HG02981 (cell line): Measurements from ENCODE around the gene RELA.
"Not testable (repeated sequence)": the region's sequence is repeated elsewhere in the genome, so short reads cannot be mapped to it uniquely, and the experiment has no call there.

Experiments used
- ATAC-seq: cut with Tn5 transposase; IDR thresholded peaks from one replicate; pipeline ENCODE4 v1.9.1; 2021; ENCODE audit warnings: mild to moderate bottlenecking, moderate library complexity; ENCODE audit not compliant: unreplicated experiment

RELA gene

GRCh38 chr11:65662799-65663638, at the start of gene RELA:
Gene RELA (minus strand): TSS chr11:65662916. CDS start chr11:65662832, 84 bp downstream.
- ATAC-seq: peak; percentile 73

GRCh38 chr11:65711785-65712632, 49.3 kb upstream of the RELA start, which contains the start of gene KAT5:
Gene KAT5 (plus strand): TSS chr11:65712252. CDS start chr11:65712268, 16 bp downstream.
- peak; percentile 81 for ATAC-seq

GRCh38 chr11:65710421-65710820, 47.7 kb upstream of the RELA start:
- no peak for ATAC-seq

- no peak for ATAC-seq
Measured at GRCh38 chr11:65709661-65710060, 46.9 kb upstream of the RELA start.

GRCh38 chr11:65708451-65708850, 45.7 kb upstream of the RELA start:
- no peak for ATAC-seq

- not testable (repeated sequence) for ATAC-seq
Measured at GRCh38 chr11:65707002-65707401, 44.3 kb upstream of the RELA start.

GRCh38 chr11:65706303-65706763, 43.6 kb upstream of the RELA start:
- ATAC-seq: not testable (repeated sequence)

- no peak for ATAC-seq
Measured at GRCh38 chr11:65703846-65704245, 41.1 kb upstream of the RELA start.

- ATAC-seq: no peak
Measured at GRCh38 chr11:65701686-65702085, 39.0 kb upstream of the RELA start.

GRCh38 chr11:65700399-65700798, 37.7 kb upstream of the RELA start:
- no peak for ATAC-seq

GRCh38 chr11:65699306-65699705, 36.6 kb upstream of the RELA start:
- no peak for ATAC-seq

GRCh38 chr11:65698205-65698604, 35.5 kb upstream of the RELA start:
- ATAC-seq: no peak

GRCh38 chr11:65696802-65697552, 34.3 kb upstream of the RELA start:
- no peak for ATAC-seq

GRCh38 chr11:65695459-65696241, 32.9 kb upstream of the RELA start:
- no peak for ATAC-seq

- no peak for ATAC-seq
Measured at GRCh38 chr11:65692367-65692766, 29.7 kb upstream of the RELA start.

- not testable (repeated sequence) for ATAC-seq
Measured at GRCh38 chr11:65691847-65692246, 29.1 kb upstream of the RELA start.

GRCh38 chr11:65685981-65686380, 23.3 kb upstream of the RELA start:
- ATAC-seq: no peak

- not testable (repeated sequence) for ATAC-seq
Measured at GRCh38 chr11:65683480-65683879, 20.8 kb upstream of the RELA start.

- ATAC-seq: no peak
Measured at GRCh38 chr11:65680192-65680743, 17.6 kb upstream of the RELA start.

- ATAC-seq: no peak
Measured at GRCh38 chr11:65672982-65673381, 10.3 kb upstream of the RELA start.
